Gastrocnemius medialis (tissue), 4 donors: Measurements from ENCODE around the gene DIP2A.

ENCODE experiments used
- POLR2A ChIP-seq, 2 donors: fragments of 450-650 bp; IDR thresholded peaks; one replicate each; pipeline ENCODE4 v1.6.1; 2017; ENCODE audit warnings: antibody characterized with exemption in 2 of 2, mild to moderate bottlenecking in 2 of 2, moderate library complexity in 2 of 2
- TF ChIP-seq, protein P1 (sequence below), 5 experiments: fragments of 450-650 bp in 3 of 5; fragments of 200-600 bp in 2 of 5; sonication (generic) in 2 of 5; IDR thresholded peaks in 4 of 5; conservative IDR thresholded peaks in 1 of 5; 1 replicate in 4 of 5; 2 replicates in 1 of 5; pipeline ENCODE4 v1.5.1; 2016 to 2019; ENCODE audit warnings: antibody characterized with exemption in 5 of 5, mild to moderate bottlenecking in 3 of 5, moderate library complexity in 3 of 5

DNA sequence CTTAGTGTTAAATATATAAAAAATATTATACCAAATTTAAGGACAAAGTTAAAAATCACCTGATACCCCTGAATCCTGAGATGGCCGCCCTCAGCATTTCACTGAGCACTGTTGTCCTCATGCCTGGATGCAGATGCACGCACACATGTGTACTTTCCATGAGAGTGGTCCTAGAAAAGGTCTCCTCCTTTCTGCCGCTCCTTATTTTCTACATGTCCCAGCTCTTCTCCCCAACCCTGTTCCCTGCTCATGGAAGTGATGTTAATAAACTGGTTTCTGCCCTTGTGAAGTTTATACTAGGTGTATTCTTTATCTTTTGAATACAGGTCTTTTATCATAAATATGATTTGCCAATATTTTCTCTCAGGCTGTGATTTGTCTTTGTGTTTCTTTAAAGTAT is 32.9 kb downstream of the DIP2A start:
- TF ChIP-seq, protein P1, sequence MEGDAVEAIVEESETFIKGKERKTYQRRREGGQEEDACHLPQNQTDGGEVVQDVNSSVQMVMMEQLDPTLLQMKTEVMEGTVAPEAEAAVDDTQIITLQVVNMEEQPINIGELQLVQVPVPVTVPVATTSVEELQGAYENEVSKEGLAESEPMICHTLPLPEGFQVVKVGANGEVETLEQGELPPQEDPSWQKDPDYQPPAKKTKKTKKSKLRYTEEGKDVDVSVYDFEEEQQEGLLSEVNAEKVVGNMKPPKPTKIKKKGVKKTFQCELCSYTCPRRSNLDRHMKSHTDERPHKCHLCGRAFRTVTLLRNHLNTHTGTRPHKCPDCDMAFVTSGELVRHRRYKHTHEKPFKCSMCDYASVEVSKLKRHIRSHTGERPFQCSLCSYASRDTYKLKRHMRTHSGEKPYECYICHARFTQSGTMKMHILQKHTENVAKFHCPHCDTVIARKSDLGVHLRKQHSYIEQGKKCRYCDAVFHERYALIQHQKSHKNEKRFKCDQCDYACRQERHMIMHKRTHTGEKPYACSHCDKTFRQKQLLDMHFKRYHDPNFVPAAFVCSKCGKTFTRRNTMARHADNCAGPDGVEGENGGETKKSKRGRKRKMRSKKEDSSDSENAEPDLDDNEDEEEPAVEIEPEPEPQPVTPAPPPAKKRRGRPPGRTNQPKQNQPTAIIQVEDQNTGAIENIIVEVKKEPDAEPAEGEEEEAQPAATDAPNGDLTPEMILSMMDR (IDR thresholded peaks at IDR 0.05 in 4 of 5, conservative IDR thresholded peaks at IDR 0.05 in 1 of 5), result no peak
- TF ChIP-seq POLR2A (IDR thresholded peaks at IDR 0.05), result no peak
